ENCODE data around the gene STRA6. TPM values are rescaled to one million over a fixed set of nuclear protein-coding genes. Genes with fewer than 3 reads are reported as not detected.

Gene STRA6
- total RNA-seq, 8 experiments from 2014 or later: 1.7 to 53.9 (median 14.3) TPM

- in situ Hi-C loops (cut with MboI; ENCODE audit: low pct_unique_long_range_greater_than_20kb in 2 of 9, low sequenced_read_pairs in 9 of 9, unreplicated experiment in 9 of 9): no loop called here
- H3K4me1 ChIP-seq (replicated peaks in 1 of 2): peaks cover 44 to 52% of the 10 kb centered on the region in 2 donors
- H3K4me3 ChIP-seq: no peak overlapping the region
- WGBS, 10 experiments: 13 to 67% (median 43%) methylated on average over 1 to 4 of the region's 4 CpGs; no CpG with 5 or more reads in 1 of the 10 experiments
- H3K27ac ChIP-seq: peak overlapping the region; percentile 59 to 65
- ATAC-seq (replicated peaks in 6 of 8): peak in 4 of 8 experiments; percentile 11 to 36 (median 20)
Measured at GRCh38 chr15:74209997-74210671, 7.5 kb upstream of the STRA6 start.

GRCh38 chr15:74209560-74209958 lies 7.0 kb upstream of the STRA6 start:
- Histone ChIP-seq H3K27ac (peak overlapping the region; percentile 59 to 65), H3K4me3 (no peak overlapping the region), H3K4me1 (replicated peaks in 1 of 2) (peaks cover 38 to 51% of the 10 kb centered on the region in 2 donors)
- WGBS, 10 experiments: 40 to 100% methylated on average over 1 to 2 of the region's 5 CpGs; no CpG with 5 or more reads in 8 of the 10 experiments
- in situ Hi-C loops (cut with MboI; ENCODE audit: low pct_unique_long_range_greater_than_20kb in 2 of 9, low sequenced_read_pairs in 9 of 9, unreplicated experiment in 9 of 9): no loop called here
- ATAC-seq (replicated peaks in 6 of 8): peak in 5 of 8 experiments; percentile 3 to 18 (median 5)

GRCh38 chr15:74208901-74209559 lies 6.4 kb upstream of the STRA6 start:
- in situ Hi-C loops (cut with MboI; ENCODE audit: low pct_unique_long_range_greater_than_20kb in 2 of 9, low sequenced_read_pairs in 9 of 9, unreplicated experiment in 9 of 9): no loop called here
- peak overlapping the region; percentile 59 to 65 for H3K27ac ChIP-seq
- 7 to 80% (median 10%) methylated on average over 1 to 2 of the region's 11 CpGs; no CpG with 5 or more reads in 7 of the 10 experiments for WGBS, 10 experiments
- peak; percentile 10 to 53 (median 41) for ATAC-seq (replicated peaks in 6 of 8)
- peaks cover 38 to 51% of the 10 kb centered on the region in 2 donors for H3K4me1 ChIP-seq (replicated peaks in 1 of 2)
- no peak overlapping the region for H3K4me3 ChIP-seq

DNA sequence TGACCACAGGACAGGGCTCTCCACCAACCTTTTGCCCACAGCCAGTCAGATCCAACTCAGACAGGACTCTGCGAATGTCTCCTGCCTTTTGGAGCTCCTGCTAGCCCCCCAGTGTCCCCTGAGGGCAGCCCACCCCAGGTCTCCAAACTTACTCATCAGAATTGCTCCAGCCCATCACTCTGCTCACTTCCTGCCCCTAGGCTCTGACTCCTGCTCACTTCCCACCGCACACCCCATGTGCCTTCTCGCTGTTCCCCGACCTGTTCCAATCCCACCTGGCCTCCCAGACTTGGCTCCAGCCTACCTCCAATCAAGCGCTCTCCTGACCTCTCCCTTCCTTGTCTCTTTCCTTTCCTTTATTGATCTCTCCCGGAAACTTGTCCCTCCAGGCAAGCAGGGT lies 5.9 kb upstream of the STRA6 start:
- Histone ChIP-seq H3K4me1 (replicated peaks in 1 of 2) (peaks cover 38 to 51% of the 10 kb centered on the region in 2 donors), H3K4me3 (no peak overlapping the region), H3K27ac (peak overlapping the region; percentile 59 to 65)
- no peak for ATAC-seq (replicated peaks in 6 of 8)
- in situ Hi-C loops (cut with MboI; ENCODE audit: low pct_unique_long_range_greater_than_20kb in 2 of 9, low sequenced_read_pairs in 9 of 9, unreplicated experiment in 9 of 9): no loop called here
- 72 to 100% (median 100%) methylated on average over 1 to 5 of the region's 6 CpGs; no CpG with 5 or more reads in 7 of the 10 experiments for WGBS, 10 experiments

DNA sequence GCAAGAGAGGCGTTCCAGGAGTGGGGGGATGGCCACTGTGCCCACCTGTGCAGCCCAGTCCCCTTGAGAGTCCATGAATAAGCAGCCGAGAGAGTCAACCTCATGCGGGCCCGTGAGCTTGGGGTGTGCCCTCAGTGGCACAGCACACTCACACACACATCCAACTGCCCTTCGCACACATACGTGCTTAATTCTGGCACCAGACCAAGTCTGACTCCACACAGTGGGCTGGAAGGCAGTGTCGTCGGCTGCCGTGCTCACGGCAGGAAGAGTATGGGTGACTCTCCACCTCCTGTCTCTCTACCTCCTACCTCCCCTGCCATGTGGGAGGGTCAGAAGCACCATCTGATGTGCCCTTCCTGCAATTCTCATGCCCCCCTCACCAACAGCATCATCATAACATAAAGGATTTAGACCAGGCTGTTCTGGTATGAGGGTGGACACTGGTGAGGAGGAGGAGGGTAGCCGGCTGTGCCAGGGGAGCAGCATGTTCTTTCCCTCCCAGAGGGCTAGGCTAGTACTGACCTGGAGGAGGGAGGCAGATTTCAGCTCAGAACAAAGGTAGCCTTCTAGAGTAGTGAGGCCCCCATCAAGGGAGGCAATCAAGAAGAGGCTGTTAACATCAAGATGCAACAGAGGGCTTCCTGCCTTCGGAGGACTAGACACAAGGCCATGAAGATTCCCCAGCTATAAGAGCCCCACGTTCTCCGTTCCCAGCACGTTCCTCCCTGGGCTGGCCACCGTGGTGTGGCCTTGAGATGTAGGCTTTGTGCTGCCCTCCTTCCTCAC lies 5.3 kb upstream of the STRA6 start:
- Histone ChIP-seq H3K27ac (no peak overlapping the region), H3K4me3 (no peak overlapping the region), H3K4me1 (replicated peaks in 1 of 2) (peaks cover 39 to 51% of the 10 kb centered on the region in 2 donors)
- ATAC-seq (replicated peaks in 6 of 8): no peak
- in situ Hi-C loops (cut with MboI; ENCODE audit: low pct_unique_long_range_greater_than_20kb in 2 of 9, low sequenced_read_pairs in 9 of 9, unreplicated experiment in 9 of 9): no loop called here
- WGBS, 10 experiments: 39 to 100% (median 89%) methylated on average over 1 to 6 of the region's 16 CpGs; no CpG with 5 or more reads in 3 of the 10 experiments

GRCh38 chr15:74206801-74207281 lies 4.3 kb upstream of the STRA6 start:
- ATAC-seq (replicated peaks in 6 of 8): no peak
- Histone ChIP-seq H3K4me3 (no peak overlapping the region), H3K27ac (no peak overlapping the region), H3K4me1 (replicated peaks in 1 of 2) (peaks cover 49 to 54% of the 10 kb centered on the region in 2 donors)
- in situ Hi-C loops (cut with MboI; ENCODE audit: low pct_unique_long_range_greater_than_20kb in 2 of 9, low sequenced_read_pairs in 9 of 9, unreplicated experiment in 9 of 9): no loop called here
- 53 to 100% (median 60%) methylated on average over 2 to 4 of the region's 6 CpGs; no CpG with 5 or more reads in 5 of the 10 experiments for WGBS, 10 experiments

GRCh38 chr15:74205582-74205947 lies 3.0 kb upstream of the STRA6 start:
- H3K27ac ChIP-seq: no peak overlapping the region
- in situ Hi-C loops (cut with MboI; ENCODE audit: low pct_unique_long_range_greater_than_20kb in 2 of 9, low sequenced_read_pairs in 9 of 9, unreplicated experiment in 9 of 9): no loop called here
- no peak overlapping the region for H3K4me3 ChIP-seq
- peaks cover 62 to 66% of the 10 kb centered on the region in 2 donors for H3K4me1 ChIP-seq (replicated peaks in 1 of 2)
- WGBS, 10 experiments: 40 to 100% (median 88%) methylated on average over 1 to 2 of the region's 4 CpGs; no CpG with 5 or more reads in 6 of the 10 experiments
- ATAC-seq (replicated peaks in 6 of 8): no peak

GRCh38 chr15:74203914-74204431 lies 1.4 kb upstream of the STRA6 start:
- ATAC-seq (replicated peaks in 6 of 8): peak; percentile 25 to 76 (median 62)
- in situ Hi-C loops (cut with MboI; ENCODE audit: low pct_unique_long_range_greater_than_20kb in 2 of 9, low sequenced_read_pairs in 9 of 9, unreplicated experiment in 9 of 9): no loop called here
- WGBS, 10 experiments: 0 to 40% (median 0%) methylated on average over 1 of the region's 10 CpGs; no CpG with 5 or more reads in 7 of the 10 experiments
- Histone ChIP-seq H3K4me3 (peak overlapping the region in 2 of 5 donors; percentile 21 to 38), H3K27ac (peak overlapping the region; percentile 74 to 86), H3K4me1 (replicated peaks in 1 of 2) (peaks cover 55 to 63% of the 10 kb centered on the region in 2 donors)

DNA sequence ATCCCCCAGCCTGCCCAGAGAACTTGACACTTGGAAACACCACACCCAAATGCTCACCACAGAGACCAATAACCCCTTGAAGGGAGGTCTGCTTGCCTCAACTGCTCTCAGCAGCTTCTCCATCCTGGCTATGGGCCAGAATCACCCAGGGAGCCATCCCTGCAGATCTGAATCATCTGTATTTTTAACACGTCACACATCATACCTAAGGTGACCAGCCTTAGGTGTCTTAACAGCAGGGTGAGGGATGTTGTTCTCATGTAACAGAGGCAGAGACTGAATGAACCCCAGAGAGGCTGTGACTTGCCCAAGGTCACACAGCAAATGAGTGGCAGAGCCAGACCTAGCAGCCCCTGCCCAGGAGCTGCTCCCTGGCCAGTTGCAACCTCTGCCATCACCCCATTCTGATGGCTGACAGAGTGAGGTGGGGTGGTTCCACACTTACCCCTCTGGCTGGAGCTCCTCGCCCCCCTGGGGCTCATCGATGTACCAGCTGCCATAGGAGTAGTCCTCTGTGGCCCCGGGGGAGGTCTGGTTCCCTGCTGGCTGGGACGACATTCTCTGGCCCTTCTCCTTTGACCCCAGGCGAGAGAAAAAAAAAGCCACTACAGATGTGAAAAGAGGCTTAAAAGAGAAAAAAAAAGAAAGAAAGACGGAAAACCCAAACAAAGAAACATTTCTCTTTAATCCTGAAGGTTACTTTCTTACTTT lies 722 bp downstream of the STRA6 start:
- in situ Hi-C loops (cut with MboI; ENCODE audit: low pct_unique_long_range_greater_than_20kb in 2 of 9, low sequenced_read_pairs in 9 of 9, unreplicated experiment in 9 of 9): no loop called here
- peak overlapping the region in 4 of 5 donors; percentile 1 to 38 (median 16) for H3K4me3 ChIP-seq
- 21 to 100% (median 52%) methylated on average over 1 to 6 of the region's 7 CpGs; no CpG with 5 or more reads in 3 of the 10 experiments for WGBS, 10 experiments
- peak overlapping the region; percentile 74 to 86 for H3K27ac ChIP-seq
- no peak for ATAC-seq (replicated peaks in 6 of 8)
- H3K4me1 ChIP-seq (replicated peaks in 1 of 2): peaks cover 48 to 56% of the 10 kb centered on the region in 2 donors

DNA sequence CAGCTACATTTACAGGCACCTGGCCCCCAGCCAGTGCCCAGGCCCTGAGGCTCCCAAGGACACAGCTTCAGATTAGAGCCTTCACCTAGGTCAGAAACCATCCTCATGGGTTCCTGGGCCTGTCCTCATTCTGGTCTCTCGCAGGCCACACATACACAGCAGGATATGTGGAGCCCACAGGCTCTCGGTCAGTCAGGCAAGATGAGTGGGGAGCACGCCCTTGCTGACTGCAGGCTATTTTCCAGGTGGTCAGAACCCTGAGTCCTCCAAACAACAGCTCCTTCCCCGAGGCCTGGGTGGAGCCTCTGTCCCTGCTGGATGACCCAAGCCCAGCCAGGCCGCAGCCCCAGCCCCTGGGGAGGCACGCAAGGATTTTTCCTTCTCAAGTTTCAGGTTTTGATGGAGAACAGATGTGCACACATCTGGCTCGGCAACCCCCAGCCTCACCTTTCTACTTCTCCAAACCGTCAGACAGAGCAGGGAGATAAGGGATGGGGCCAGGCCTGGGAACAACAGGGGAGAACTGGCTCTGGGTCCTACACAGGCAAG lies 1.6 kb downstream of the STRA6 start:
- peaks cover 48 to 56% of the 10 kb centered on the region in 2 donors for H3K4me1 ChIP-seq (replicated peaks in 1 of 2)
- 0 to 35% (median 20%) methylated on average over 1 to 3 of the region's 8 CpGs; no CpG with 5 or more reads in 7 of the 10 experiments for WGBS, 10 experiments
- peak overlapping the region; percentile 74 to 86 for H3K27ac ChIP-seq
- peak overlapping the region in 2 of 5 donors; percentile 10 to 38 for H3K4me3 ChIP-seq
- ATAC-seq (replicated peaks in 6 of 8): peak in 3 of 8 experiments; percentile 11 to 54 (median 54)
- in situ Hi-C loops (cut with MboI; ENCODE audit: low pct_unique_long_range_greater_than_20kb in 2 of 9, low sequenced_read_pairs in 9 of 9, unreplicated experiment in 9 of 9): no loop called here

GRCh38 chr15:74200412-74200815 lies 2.2 kb downstream of the STRA6 start:
- peak in 2 of 8 experiments; percentile 16 to 22 for ATAC-seq (replicated peaks in 6 of 8)
- Histone ChIP-seq H3K27ac (peak overlapping the region; percentile 74 to 86), H3K4me1 (replicated peaks in 1 of 2) (peaks cover 48 to 56% of the 10 kb centered on the region in 2 donors), H3K4me3 (peak overlapping the region in 1 of 5 donors; percentile 38)
- WGBS, 10 experiments: 20 to 80% (median 40%) methylated on average over 1 of the region's 1 CpG; no CpG with 5 or more reads in 7 of the 10 experiments
- in situ Hi-C loops (cut with MboI; ENCODE audit: low pct_unique_long_range_greater_than_20kb in 2 of 9, low sequenced_read_pairs in 9 of 9, unreplicated experiment in 9 of 9): no loop called here

DNA sequence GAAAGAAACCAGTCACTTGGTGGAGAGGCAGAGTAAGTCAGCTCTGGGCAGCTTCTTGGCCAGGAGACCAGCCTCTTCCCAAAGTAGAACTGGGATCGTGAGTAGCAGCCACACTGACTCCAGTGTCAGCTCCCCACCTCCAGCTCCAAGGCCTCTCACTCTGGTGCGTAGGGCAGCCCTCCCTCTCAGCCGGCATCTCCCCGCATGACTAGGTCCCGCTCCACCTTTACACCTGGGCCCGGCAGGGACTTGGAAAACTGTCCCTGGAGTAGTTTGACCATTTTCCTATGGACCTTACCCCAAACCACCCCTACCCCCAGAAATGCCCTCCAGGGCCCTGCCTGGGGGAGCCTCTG lies 3.3 kb downstream of the STRA6 start:
- no peak for ATAC-seq (replicated peaks in 6 of 8)
- Histone ChIP-seq H3K4me1 (replicated peaks in 1 of 2) (peaks cover 45 to 48% of the 10 kb centered on the region in 2 donors), H3K4me3 (no peak overlapping the region), H3K27ac (no peak overlapping the region)
- WGBS, 10 experiments: 60 to 100% (median 100%) methylated on average over 1 to 3 of the region's 6 CpGs; no CpG with 5 or more reads in 5 of the 10 experiments
- in situ Hi-C loops (cut with MboI; ENCODE audit: low pct_unique_long_range_greater_than_20kb in 2 of 9, low sequenced_read_pairs in 9 of 9, unreplicated experiment in 9 of 9): no loop called here
